HG03280 (cell line): ENCODE results near the gene RDH11.
A peak's percentile ranks its signal among the peaks of the same experiment; 100 is the strongest.
"Not testable (repeated sequence)": the region's sequence is repeated elsewhere in the genome, so short reads cannot be mapped to it uniquely, and the experiment has no call there.

Source experiments
- ATAC-seq: cut with Tn5 transposase; IDR thresholded peaks from one replicate; pipeline ENCODE4 v1.9.1; 2021; ENCODE audit warnings: mild to moderate bottlenecking, moderate library complexity; ENCODE audit not compliant: unreplicated experiment

RDH11 gene

DNA sequence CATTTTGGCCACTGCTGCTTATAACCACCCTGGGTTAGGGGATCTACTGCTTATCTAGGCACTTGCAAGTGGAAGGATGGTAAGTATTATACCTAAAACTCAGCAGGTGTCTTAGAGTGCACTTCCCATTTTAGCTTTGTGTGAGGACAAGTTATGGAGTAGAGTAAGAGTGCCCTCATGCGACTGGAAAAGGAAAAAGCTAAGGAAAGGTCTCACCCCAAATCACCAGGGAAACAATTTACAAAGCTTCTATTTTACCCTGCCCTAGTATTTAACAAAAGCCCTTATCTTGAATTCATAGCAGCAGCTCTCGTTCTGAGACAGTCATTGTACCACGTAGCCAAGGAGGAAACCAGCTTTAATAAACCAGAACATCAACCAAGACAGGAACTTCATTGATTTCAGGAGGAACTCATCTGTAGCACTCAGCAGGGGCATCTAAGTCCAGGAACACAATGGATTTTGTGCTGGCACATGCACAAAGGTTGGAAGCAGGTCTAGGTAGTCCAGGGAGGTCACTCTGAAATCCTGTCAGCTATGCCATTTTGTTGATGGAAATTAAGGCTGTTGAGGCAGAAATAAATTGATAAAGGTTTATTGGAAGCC lies 9.0 kb upstream of the RDH11 start:
- no peak for ATAC-seq

DNA sequence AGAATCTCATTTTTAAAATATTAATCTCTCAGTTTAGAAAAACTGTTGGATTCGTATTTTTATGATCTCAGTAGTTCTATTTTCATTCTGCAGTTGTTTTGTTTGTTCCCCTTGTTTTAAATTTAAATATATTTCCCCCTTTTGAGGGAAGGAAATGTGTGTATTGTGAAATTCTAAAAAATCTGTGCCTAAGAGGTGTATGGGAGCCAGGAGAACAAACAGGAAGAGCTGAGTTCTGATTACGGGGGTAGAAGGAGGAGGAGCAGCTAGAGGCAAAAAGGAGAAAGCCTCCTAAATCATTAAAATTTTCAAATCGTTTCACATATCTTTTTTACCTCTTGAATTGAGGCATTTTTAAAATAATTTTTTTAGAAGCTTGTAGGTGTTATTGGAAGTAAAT lies 8.4 kb upstream of the RDH11 start:
- no peak for ATAC-seq

DNA sequence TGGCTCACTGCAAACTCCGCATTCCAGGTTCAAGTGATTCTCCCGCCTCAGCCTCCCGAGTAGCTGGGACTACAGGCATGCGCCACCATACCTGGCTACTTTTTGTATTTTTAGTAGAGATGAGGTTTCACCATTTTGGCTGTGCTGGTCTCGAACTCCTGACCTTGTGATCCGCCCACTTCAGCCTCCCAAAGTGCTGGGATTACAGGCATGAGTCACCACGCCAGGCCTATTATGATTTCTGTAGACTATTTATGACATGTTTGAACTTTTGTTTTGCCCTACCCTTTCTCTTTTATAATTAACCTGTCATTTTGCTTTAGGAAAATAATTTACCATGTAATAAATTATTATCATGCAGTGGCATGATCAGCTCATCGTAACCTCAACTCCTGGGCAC lies 5.9 kb upstream of the RDH11 start, which contains the start of gene RDH12:
TSS of gene RDH12 (plus strand) at position 395 of the 400 bp plus-strand sequence. CDS start 20,757 bp downstream, outside the sequence.
- ATAC-seq: not testable (repeated sequence)

GRCh38 chr14:67698179-67698578 lies 2.6 kb upstream of the RDH11 start:
- no peak for ATAC-seq

DNA sequence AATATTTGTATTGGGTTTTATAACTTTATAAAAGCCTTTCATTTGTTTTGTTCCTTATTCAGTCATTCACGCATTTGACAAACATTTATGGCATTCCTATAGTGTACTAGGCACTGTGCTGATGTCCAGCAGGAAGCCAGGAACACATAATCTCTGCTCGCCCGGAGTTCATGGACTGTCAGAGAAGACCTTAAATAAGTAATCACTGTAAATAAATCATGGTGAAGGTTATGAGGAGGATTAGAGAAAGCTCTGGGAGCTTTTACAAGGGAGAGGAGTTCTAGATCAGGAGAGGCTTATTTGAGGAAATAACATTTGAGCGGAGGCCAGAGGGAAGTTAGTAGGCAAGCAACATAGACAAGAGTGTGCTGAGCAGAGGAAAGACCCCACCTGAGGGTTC lies 1.4 kb upstream of the RDH11 start:
- no peak for ATAC-seq

GRCh38 chr14:67694791-67695393 lies 672 bp downstream of the RDH11 start:
- ATAC-seq: peak; percentile 76

- ATAC-seq: no peak
These were observed 5.6 kb downstream of the RDH11 start for GRCh38 chr14:67690011-67690410.

DNA sequence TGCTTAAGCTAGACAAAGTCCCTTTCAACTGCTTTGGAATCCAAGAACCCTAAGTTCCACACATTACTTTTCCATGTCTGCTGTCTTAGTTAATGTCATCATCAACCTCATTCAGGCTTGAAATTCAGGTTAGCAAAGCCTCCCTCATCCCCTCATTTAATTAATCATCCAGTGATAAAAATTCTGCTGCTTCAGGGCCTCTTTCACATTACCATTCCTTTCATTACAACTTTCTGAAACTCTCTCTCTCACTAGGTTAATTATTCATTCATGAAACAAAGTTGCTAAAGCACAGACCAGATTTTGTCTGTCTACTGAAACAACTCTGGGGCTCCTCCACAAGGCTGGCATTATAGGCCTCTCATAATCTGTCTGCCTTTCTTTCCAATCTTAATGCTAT lies 11.7 kb downstream of the RDH11 start:
- ATAC-seq: no peak

GRCh38 chr14:67680941-67681340 lies 14.6 kb downstream of the RDH11 start:
- ATAC-seq: no peak

DNA sequence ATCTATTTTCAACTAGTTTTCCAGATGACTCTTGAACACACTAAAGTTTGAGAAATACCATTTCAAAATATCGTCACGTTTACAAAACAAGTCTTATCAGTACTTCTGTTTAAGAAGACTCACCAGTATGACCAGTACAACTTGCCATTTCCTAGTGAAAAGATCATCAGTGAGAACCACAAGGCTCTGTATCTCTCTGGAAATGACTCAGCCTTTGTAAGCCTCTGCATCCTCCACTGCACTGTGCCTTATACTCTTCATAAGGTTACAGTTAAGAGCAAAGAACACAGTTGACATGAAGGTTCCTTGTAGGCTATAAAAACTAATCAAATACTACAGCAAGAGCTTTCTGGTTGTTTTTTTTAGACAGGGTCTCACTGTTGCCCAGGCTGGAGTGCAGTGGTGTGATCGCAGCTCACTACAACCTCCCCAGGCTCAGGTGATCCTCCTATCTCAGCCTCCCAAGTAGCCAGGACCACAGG lies 15.4 kb downstream of the RDH11 start:
- ATAC-seq: peak; percentile 95

DNA sequence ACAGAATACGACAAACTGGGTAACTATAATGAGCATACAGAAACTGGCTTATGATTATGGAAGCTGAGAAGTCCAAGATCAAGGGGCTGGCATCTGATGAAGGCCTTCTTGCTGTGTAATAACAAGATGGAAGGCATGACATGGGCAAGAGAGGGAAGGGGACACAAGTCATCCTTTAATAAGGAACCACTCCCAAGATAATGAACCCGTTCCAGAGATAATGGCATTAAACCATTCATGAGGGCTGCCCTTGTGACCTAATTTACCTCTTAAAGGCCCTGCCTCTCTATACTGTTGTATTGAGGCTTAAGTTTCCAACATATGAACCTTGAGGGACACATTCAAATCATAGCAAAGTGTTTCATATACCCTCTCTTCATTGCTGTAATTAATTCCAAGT lies 16.6 kb downstream of the RDH11 start:
- ATAC-seq: no peak

DNA sequence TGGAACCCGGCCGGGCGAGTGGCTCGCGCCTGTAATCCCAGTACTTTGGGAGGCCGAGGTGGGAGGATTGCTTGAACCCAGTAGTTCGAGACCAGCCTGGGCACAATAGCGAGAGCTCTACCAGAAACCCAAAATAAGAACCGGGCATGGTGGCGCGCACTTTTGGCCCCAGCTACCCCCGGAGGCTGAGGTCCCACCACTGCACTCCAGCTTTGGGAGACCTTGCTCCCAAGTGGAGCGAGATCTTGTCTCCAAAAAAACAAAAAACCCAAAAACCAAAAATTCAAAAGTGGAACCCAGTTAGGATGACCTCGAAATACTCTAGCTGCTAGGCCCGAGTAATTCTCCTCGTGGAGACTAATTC lies 20.4 kb downstream of the RDH11 start:
- no peak for ATAC-seq

DNA sequence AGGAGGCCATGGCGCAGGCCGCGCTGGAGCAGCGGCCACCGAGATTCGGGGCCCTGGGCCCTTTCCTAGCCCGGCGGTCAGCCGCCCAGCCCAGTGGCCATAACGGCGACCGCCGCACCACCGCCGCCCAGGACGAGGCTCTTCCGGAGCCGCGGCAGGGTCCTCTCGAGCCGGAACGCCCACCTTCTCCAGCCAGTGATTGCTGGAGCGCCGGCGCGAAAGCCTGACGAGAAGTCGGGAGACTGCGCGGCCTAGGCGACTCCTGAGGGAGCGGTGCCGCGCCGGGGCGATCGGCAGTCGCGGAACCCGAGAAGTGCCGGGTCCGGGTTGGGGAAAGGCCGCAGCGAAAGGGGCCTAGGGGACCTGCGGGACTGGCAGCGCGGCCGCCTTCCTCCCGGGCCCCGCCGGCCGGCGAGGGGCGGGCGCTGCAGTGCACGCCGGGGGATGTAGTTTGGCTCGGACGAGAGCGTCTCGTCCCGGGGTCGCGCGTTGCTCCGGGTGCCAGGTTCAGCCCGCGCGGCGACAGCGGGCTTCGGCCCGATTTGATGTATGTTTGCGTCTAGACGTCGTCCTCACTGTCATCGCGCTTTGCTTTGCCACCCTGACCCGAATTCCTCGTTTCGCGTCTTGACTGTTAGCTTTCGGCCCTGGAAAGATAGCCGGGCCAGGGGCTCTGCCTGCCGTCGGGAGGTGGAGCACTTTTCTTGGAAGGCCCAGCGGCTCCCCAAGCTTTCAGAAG lies 20.9 kb downstream of the RDH11 start, which contains the start of gene VTI1B:
TSS of gene VTI1B (minus strand) at position 153 of the 739 bp plus-strand sequence. CDS start at position 10, 143 bp downstream.
- ATAC-seq: peak; percentile 94

DNA sequence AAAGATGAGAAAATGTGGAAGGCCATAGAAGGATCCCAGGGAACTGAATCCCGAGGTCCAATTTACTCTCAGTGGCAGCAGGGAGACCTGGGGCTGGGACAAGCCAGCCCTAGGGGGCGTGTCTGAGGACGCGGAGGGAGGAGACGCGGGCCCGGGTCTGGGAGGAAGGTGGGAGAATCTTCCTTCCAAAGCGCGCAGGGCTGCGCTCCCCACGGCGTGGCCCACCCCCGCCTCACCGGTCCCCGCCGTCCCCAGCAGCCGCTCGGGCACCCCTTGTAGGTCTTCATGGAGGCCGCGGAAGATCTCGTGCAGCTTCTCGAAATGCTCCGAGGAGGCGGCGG lies 21.5 kb downstream of the RDH11 start:
- ATAC-seq: peak; percentile 35

DNA sequence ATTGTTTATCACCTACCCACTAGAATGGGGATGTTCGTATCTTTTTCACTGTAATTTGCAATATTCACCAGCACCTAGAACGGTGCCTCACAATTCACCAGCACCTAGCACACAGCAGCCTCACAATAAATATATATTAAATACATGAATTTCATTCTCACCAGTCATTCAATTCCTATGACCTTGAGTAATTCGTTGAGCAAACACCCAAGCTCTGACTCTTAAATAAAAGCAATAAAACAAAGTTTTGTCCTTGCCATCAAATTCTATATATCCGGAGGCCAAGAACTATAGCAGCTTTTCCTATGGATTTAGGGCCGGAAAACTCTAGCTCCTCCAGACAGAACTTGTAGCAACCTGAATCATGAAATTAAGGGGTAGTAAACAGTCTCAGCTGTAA lies 22.1 kb downstream of the RDH11 start:
- no peak for ATAC-seq

DNA sequence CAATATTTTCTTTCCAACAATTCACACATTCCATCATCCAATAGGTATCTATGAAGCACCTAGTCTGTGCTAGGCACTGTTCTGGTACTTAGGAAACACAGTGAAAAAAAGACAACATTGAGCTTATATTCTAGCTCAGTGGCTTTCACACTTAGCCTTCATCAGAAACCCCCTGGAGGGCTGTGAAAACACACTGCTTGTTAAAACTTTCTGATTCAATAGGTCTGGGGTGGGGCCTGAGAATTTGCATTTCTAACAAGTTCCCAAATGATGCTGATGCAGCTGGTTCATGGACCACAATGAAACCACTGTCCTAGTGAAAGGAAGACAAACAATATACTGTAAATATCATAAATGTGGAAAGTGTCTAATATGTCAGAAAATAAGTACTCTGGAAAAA lies 27.0 kb downstream of the RDH11 start:
- no peak for ATAC-seq

GRCh38 chr14:67666750-67667449 lies 28.7 kb downstream of the RDH11 start:
- no peak for ATAC-seq

DNA sequence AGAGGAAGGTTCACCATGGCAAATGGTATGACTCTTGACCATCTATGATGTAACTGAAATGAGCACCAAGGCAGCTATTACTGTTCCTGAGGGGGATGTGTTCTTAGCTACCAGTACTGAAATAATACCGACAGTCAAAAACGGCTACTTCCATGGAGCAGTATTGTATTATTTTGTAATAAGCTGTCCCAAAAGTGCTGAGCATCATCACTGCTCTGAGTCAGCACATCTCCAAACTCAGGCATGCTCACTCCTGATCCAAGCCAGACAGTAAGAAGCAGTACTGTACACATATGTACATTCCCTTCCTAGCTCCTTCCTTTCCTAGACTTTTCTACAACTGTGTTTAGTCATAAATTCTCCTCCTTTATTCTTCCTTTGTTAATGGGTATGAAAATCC lies 29.7 kb downstream of the RDH11 start:
- no peak for ATAC-seq

- ATAC-seq: no peak
These were observed 31.9 kb downstream of the RDH11 start for GRCh38 chr14:67663633-67664032.

DNA sequence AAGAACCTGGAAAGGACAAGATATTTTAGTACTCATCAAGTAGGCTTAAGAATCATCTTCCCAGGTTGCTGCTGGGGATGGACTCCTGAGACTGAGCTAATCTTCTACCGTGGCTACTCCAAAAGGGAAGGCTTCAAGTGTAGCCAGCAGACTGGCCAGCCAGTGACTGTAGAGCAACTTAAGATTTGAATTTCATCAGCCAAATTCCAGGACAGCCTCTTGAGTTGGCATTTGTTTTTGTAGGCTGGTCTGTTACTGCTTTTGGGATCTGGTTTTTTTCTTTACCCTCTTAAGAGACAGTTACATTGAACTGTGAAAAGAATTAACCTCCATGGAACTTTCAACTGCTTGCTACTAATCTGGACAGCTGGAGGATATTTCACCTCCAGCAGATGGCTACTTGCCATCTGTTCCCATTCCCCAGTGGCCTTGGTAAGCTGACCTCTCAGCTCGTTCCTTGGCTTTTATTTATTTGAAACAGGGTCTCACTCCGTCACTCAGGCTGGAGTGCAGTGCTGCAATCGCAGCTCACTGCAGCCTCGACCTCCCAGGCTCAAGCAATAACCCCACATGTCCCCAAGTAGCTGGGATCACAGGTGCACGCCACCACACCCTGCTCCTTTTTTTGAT lies 41.8 kb downstream of the RDH11 start:
- no peak for ATAC-seq

- no peak for ATAC-seq
These were observed 43.4 kb downstream of the RDH11 start for GRCh38 chr14:67652189-67652588.
